ENCODE data around the gene PKDCC.

- TF ChIP-seq SP1 (IDR thresholded peaks at IDR 0.05; ENCODE audit: low read depth, low read length) (no peak), CUX1 (IDR thresholded peaks at IDR 0.05; ENCODE audit: insufficient replicate concordance, low read depth, low read length) (no peak), CTCF (IDR thresholded peaks at IDR 0.05 in 2 of 3, conservative IDR thresholded peaks at IDR 0.05 in 1 of 3; ENCODE audit: control insufficient read depth in 2 of 3, extremely low read depth in 1 of 3, insufficient read depth in 1 of 3, low read depth in 3 of 3, low read length in 3 of 3) (no peak), SUPT20H (IDR thresholded peaks at IDR 0.05; ENCODE audit: borderline replicate concordance, control insufficient read depth, low read depth, low read length) (no peak), E4F1 (IDR thresholded peaks at IDR 0.05; ENCODE audit: borderline replicate concordance, partially characterized antibody) (no peak), MYC (IDR thresholded peaks at IDR 0.05; ENCODE audit: insufficient read depth, insufficient read length, insufficient replicate concordance, low read length, severe bottlenecking) (no peak), BRCA1 (IDR thresholded peaks at IDR 0.05; ENCODE audit: low read depth, low read length) (no peak), YY1 (IDR thresholded peaks at IDR 0.05; ENCODE audit: low read depth, low read length) (no peak), NR2C2 (IDR thresholded peaks at IDR 0.05; ENCODE audit: borderline replicate concordance, control insufficient read depth, insufficient read length, low read depth) (no peak), POLR2A (IDR thresholded peaks at IDR 0.05; ENCODE audit: low read depth, low read length) (no peak), RFX5 (IDR thresholded peaks at IDR 0.05; ENCODE audit: low read depth, low read length) (no peak)
Observed at GRCh38 chr2:42050703-42051542, 3.1 kb downstream of the PKDCC start.
